CD4-positive, alpha-beta T cell treated with Interleukin-10 for 1 hour (primary cell): ENCODE results near the gene YIPF1.
"Not testable (repeated sequence)": the region's sequence is repeated elsewhere in the genome, so short reads cannot be mapped to it uniquely, and the experiment has no call there.

ENCODE experiments used
- DNase-seq: peaks from one replicate; pipeline ENCODE4 v3.0.0-alpha.2; 2020

Gene YIPF1

GRCh38 chr1:53893999-53894636 is 4.5 kb upstream of the YIPF1 start, which contains the start of gene DIO1:
TSS of gene DIO1 (plus strand) at chr1:53894187. CDS start at chr1:53894211, 24 bp downstream.
- no peak for DNase-seq

DNA sequence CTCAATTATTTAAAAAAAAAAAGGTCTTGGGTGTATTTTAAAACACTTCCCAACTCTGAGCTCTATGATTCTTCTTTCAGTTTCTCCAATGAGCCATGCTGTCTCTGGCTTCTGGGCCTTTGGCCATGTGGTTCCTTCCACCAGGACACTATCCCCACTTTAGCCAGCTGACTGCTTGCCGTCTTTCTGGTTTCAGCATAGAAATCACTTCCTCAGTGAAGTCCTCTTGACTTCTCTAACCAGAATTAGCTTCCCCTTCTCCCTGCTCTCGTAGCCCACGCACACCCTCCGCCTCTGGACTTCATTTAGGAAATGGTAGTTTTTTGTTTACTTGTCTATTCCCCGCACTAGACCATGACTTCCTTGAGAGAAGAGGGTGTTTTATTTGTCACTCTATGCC is 3.3 kb upstream of the YIPF1 start:
- no peak for DNase-seq

- no peak for DNase-seq
Measured at GRCh38 chr1:53891678-53892077, 2.1 kb upstream of the YIPF1 start.

GRCh38 chr1:53891018-53891417 is 1.4 kb upstream of the YIPF1 start:
- DNase-seq, result no peak

DNA sequence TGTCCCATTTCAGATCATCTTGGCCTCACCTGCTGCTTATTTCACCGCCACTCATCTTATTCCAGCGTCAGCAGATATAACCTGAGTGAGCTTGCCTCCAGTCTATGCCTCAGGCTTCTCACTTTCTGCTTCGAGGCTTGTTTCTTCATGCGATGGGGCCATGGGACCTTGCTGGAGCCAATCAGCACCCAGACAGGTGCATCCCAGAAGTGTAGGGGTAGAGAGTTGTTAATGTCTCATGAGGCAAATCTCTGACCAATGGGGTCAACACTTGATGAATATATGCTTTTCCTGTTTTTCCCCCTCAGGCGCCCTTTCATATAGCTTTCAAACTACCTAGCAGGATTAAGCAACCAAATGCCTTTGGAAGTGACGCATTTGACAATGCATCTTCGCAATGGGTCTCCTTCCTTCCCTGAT is 935 bp upstream of the YIPF1 start:
- DNase-seq, result no peak

DNA sequence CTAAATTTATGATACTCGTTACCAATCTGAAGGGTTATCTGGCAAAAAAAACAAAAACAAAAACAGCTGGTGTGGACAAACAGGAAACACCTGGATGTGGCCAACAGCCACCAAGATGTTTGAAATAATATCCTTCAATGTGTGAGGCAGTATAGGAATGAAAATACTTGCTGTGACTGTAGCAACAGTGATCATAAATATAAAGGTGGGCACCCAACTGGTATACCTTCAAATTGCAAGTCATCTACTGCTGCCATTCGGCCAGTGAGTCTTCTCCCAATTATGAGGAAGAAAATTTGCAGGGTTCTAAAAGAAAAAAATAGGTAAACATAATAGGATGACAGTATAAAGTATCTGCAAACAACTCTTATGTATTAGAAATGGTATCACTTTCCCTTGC is 916 bp downstream of the YIPF1 start:
- DNase-seq, result no peak

DNA sequence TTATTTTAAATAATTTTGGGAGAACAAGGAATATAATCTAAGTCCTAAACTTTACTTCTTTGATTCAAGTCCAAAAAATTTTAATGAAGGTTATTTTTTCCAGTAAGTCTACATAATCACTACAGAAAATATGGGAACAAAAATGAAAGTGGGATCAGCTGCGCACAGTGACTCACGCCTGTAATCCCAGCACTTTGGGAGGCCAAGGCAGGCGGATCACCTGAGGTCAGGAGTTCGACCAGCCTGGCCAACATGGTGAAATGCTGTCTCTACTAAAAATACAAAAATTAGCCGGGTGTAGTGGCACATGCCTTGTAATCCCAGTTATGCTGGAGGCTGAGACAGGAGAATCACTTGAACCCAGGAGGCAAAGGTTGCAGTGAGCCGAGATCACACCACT is 6.0 kb downstream of the YIPF1 start:
- not testable (repeated sequence) for DNase-seq

- not testable (repeated sequence) for DNase-seq
Measured at GRCh38 chr1:53881853-53882252, 7.7 kb downstream of the YIPF1 start.

- DNase-seq, result peak; percentile 54
Measured at GRCh38 chr1:53878492-53879105, 11.0 kb downstream of the YIPF1 start.

GRCh38 chr1:53875150-53875549 is 14.4 kb downstream of the YIPF1 start:
- not testable (repeated sequence) for DNase-seq

GRCh38 chr1:53871773-53872484 is 17.7 kb downstream of the YIPF1 start:
- DNase-seq, result no peak

- no peak for DNase-seq
Measured at GRCh38 chr1:53871221-53871620, 18.4 kb downstream of the YIPF1 start.

DNA sequence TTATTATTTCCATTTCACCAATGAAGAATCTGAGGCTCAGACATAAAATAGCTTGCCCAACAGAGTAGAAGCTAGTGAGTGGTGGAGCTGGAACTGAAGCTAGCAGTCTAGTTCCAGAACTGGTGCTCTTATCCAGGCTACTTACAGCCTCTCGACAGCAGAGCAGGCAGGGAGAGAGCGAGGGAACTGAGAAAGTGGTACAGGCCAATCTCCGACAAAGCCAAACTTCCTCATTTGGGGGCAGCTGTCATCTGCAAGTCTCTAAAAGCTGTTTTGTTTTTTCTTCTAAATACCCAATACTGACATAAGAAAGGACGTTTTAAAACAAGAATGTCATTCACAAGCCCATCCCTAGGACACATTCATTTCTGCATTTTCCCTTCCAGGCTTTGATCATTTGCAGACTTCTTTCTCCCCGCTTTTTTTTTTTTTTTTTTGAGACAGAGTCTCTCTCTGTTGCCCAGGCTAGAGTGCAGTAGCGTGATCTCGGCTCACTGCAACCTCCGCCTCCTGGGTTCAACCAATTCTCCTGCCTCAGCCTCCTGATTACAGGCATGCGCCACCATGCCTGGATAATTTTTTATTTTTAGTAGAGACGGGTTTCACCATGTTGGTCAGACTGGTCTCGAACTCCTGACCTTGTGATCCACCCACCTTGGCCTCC is 20.0 kb downstream of the YIPF1 start:
- DNase-seq, result no peak

DNA sequence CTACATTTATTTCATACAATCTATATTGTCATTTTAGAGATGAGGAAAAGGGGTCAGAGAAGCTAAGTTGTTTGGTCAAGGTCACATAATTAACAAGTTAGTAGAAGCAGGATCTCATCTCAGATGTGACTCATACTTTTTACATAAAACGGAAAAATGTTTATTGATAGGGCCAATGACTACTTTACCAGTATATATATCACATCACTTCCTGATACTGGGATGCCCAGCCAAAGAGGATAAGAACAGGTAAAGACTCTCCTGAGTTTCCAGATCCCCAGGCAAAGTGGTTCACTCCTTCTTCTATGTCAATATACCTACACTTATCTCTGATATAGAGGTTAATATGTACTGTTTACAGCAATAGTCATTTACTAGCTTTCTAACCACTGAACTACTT is 21.0 kb downstream of the YIPF1 start:
- no peak for DNase-seq

- DNase-seq, result no peak
Measured at GRCh38 chr1:53862507-53862906, 27.1 kb downstream of the YIPF1 start.

- DNase-seq, result peak; percentile 67
Measured at GRCh38 chr1:53860967-53861411, 28.6 kb downstream of the YIPF1 start.

- no peak for DNase-seq
Measured at GRCh38 chr1:53851571-53852285, 37.9 kb downstream of the YIPF1 start.

DNA sequence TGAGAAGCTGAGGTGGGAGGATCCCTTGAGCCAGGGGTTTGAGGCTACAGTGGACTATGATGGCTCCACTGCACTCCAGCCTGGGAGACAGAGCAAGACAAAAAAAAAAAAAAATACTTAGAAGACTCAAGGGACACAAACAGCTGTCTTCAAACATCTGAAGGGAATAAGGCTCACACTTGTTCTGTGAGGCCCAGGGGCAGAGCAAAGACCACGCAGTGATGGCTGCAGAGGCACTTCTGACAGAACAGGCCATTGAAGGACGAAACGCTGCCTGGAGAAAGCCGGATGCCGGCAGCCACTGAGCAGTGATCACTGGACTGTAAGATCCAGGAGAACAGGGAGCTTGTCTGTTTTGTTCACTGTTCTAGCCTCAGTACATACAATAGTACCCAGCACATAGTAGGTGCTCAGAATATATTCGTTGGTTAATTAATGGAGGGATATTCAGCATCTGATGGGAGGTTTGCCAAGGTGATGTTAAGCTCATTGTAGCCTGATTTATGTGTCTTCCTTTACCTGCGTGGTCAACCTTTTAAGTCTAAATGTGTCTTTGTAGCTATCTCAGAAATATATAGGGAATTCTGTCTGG is 39.4 kb downstream of the YIPF1 start:
- DNase-seq, result no peak

DNA sequence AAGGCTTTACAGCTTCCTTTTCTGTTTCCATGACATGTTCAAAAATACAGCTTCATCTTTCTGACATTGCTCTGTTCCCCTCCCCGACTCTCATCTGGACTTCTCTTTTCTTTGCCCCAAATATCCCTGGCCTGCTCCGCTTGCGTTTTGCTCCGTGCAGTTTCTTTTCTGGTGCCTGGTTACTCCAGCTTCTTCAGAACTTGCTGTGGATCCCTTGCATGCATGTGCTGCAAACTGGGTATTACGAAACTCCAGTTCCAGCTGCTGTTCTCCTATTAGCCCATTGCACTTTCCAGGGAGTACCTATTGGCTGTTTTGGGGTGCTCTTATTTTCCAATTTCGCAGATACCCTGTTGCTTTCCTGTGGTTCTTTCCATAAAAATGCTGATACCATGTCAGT is 41.6 kb downstream of the YIPF1 start:
- DNase-seq, result no peak

GRCh38 chr1:53842347-53842746 is 47.2 kb downstream of the YIPF1 start:
- DNase-seq, result no peak

DNA sequence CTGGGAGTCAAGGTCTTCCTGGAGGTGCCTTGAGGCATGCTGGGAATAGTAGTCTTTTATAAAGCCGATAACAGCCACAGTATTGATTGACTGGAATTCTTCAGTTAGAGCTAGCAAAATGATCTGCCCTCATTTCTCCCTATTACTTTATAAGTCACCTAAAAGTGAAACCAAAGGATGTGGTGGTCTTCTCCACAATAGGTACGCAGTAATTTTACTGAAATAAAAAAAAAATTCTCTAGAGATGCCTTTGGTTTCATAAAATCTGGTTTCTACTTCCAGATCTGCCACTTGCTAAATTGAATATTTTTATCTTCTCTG is 51.0 kb downstream of the YIPF1 start:
- no peak for DNase-seq

GRCh38 chr1:53837924-53838653 is 51.5 kb downstream of the YIPF1 start, which contains the start of gene NDC1:
TSS of gene NDC1 (minus strand) at chr1:53838296. CDS start at chr1:53838261, 35 bp downstream.
- DNase-seq, result peak; percentile 94
